Fibroblast of skin of left quadriceps (primary cell): ENCODE data around the gene FAM120AOS.
A peak's percentile ranks its signal among the peaks of the same experiment; 100 is the strongest.
"Not testable (repeated sequence)": the region's sequence is repeated elsewhere in the genome, so short reads cannot be mapped to it uniquely, and the experiment has no call there.

Experiments
- DNase-seq, 2 experiments: peaks; one replicate each; pipeline ENCODE4 v3.0.0-alpha.2; 2013; ENCODE audit warnings: low read depth in 2 of 2

FAM120AOS gene

GRCh38 chr9:93439301-93439700 is 14.1 kb downstream of the FAM120AOS start:
- not testable (repeated sequence) for DNase-seq

GRCh38 chr9:93437996-93438395 is 15.4 kb downstream of the FAM120AOS start:
- no peak for DNase-seq

GRCh38 chr9:93436655-93437407 is 16.6 kb downstream of the FAM120AOS start:
- DNase-seq: no peak

DNA sequence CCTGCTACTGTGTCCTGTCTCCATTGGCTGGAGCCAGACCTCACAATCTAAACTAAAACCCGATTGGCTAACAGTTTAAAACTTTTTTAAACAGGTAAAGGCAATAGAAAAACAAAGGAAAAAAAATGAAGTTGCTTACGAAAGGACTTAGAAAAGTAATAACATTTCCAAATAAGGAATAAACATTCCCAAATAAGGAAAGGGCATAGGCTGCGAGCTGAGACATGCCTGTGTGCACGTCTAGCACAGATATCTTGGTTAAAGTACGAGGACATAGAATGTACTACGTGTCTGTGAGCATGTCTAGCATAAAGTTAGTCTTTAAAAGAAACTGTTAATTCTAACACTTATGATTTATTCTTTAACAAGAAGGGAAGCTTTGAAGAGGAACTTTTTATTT is 17.2 kb downstream of the FAM120AOS start:
- DNase-seq: no peak

DNA sequence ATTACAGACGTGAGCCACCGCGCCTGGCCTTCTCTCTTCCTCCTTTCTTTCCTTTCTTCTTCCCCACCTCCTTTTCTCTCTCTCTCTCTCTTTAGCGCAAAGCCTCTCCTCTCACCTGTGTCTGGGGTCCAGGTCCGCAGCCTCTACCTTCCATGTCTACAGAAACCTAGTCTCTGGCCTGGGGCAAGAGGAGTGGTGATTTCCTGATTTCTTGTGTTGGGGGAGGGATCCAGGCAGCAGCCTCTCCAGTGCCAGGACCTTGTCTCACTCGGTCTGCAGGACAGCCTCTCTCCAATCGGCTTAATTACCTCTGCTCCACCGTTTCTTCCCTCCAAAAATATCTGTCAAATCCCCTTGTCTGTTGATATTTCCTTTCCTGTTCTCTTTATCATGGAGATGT is 18.0 kb downstream of the FAM120AOS start:
- DNase-seq: no peak

DNA sequence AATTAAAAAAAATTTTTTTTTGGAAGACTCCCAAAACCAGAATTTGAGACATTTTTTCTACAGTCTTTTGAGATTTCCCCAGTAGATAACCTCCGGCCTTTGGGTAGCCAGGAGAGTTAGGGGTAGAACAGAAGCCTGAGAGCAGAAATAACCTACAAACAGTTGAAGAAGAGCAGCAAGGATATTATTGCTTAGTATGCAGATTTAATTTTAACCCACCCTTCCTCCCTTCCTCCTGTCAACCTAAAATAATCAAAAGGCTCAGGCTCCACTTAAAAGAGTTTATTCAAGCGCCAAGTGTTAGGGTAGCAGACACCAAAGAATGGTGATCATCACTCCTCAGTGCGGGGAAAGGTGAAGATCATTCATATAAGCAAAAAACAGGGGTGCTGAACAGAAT is 19.3 kb downstream of the FAM120AOS start:
- no peak for DNase-seq

DNA sequence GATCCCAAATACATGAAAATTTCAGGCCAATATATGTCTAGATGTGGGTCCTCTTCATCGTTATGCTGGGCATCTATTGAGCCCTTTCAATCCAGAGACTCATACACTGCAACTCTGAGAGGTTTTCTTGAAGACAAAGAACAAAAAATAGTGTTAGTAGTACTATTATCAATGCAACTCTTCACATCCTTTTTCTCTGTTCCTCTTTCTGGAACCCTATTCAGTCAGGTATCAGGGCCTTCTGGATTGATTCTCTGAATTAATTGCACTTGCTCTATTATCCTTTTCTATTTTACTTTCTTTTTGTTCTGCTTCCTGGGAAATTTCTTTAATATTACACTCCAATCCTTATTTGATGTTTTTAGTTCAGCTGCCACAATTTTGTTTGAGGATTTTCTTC is 20.4 kb downstream of the FAM120AOS start:
- DNase-seq: no peak

- DNase-seq: no peak
Measured at GRCh38 chr9:93431539-93432105, 21.8 kb downstream of the FAM120AOS start.

DNA sequence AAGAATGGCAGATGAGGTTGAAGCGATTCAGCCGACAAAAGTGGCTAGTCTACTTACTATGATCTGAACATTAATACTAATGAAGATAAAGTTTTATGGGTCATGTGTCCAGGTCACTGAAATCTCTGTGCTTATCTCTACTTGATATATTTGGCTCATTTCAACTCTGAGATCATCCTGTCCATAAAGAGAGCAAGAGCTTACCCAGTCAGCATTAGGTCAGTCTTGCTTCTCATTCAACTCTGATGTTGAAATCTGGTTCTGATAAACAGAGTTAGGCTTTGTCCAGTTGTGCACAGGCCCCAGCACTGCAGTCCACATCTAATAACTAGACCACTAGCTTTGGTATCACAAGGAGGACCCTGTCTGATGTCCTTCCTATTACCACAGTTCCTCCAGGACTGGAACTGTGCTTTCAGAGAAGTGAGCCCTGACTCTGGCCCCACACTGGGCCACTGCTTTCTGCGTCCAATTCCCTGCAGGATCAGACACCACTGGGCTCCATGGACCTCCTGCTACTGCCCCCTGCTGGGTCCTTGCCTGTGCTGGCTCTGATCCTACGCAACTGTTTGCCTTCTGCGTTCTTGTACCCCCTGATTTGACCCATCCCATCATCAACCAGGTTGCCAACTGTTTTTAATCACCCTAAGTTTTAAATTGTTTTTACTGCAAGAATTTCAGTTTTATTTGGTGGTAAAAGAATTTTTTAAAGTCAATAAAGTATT is 25.6 kb downstream of the FAM120AOS start:
- DNase-seq: no peak

GRCh38 chr9:93422977-93423616 is 30.3 kb downstream of the FAM120AOS start:
- no peak for DNase-seq

GRCh38 chr9:93419023-93419422 is 34.4 kb downstream of the FAM120AOS start:
- DNase-seq: no peak

DNA sequence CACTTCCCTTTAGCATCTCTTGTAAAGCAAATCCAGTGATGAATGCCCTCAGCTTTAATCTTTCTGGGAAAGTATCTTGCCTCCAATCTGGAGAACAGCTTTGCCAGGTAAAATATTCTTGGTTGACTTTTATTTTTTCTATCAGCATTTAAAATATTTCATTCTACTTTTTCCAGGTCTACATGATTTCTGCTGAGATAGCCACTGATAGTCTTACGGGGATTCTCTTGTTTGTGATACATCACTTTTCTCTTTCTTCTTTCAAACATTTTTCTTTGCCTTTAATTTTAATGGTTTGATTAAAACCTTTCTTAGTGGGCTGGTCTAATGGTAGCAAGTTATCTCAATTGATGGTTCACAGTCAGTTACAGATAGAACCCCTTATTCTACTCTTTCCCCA is 35.8 kb downstream of the FAM120AOS start:
- no peak for DNase-seq

- no peak for DNase-seq
Measured at GRCh38 chr9:93416530-93417235, 36.7 kb downstream of the FAM120AOS start.

DNA sequence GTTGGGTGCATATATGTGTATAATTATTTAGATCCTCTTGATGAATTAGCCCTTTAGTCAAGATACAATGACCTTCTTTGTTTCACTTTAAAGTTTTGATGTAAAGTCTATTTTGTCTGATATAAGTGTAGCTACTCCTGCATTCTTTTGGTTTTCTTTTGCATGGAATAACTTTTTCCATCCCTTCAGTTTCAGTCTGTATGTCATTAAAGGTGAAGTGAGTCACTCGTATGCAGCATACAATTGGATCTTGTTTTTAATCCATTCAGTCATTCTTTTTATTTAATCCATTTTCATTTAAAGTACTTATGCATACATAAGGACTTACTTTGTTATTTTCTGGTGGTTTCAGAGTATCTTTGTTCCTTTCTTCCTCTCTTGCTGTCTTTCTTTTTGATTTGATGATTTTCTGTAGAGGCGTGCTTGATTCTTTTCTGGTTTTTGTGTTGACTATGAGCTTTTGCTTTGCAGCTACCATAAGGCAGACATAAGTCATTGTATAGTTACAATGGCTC is 38.1 kb downstream of the FAM120AOS start:
- no peak for DNase-seq

DNA sequence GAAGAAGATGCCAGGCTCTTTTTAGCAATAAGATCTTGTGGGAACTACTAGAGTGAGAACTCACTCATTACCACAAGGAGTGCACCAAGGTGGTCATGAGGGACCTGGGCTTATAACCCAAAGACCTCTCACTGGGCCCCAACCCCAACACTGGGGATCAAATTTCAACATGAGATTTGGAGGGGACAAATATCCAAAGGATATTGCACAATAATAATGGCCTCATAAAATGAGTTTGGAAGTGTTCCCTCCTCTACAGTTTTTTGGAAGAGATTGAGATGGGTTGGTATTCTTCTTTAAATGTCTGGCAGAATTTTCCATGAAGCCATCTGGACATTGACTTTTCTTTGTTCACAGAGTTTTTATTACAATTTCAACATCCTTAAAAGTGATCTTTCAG is 39.9 kb downstream of the FAM120AOS start:
- DNase-seq: no peak

- DNase-seq: no peak
Measured at GRCh38 chr9:93406371-93406770, 47.0 kb downstream of the FAM120AOS start.

DNA sequence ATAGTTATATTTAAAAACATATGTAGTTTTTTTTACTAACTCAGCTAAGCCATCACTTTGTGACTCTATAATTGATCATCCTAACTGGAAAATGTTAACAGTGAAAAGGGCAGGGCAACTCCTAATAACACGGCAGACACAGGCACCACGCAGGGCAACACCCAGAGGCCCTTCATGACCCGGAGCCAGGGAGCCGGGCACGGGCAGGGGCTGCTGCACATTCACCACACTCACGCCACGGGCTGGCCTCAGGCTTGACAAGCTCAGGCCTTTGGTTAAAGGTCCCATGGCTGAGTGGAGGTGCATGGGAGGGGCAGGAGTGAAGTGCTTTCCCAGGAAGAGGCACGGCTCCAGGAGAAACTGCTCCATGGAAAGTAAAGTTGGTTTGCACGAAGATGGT is 54.9 kb downstream of the FAM120AOS start:
- DNase-seq: no peak

DNA sequence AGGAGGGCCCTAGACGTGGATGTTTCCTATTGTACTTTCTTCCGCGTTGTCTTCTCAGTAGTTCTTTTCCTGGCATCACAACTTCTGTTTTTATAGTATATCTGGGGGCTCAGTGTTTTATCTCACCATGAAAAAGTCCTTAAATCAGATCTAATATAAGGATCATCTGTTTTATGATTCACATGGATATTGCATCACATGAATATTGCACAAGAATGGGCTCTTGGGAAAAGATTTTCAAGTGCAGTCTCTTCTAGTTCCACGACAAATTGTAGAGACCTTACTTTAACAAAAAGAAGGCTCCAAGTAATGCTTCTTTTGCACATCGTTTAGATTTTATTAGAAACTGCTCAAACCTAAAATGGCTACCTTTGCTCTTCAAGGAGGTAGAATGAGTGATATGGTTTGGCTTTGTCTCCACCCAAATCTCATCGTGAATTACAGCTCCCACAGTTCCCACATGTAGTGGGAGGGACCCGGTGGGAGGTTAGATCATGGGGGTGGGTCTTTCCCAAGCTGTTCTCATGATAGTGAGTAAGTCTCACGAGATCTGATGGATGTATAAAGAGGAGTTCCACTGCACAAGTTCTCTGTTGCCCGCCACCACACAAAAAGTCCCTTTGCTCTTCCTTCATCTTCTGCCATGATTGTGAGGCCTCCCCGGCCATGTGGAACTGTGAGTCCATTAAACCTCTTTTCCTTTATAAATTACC is 55.6 kb downstream of the FAM120AOS start:
- DNase-seq: peak in 1 of 2 experiments; percentile 2
